ENCODE measurements around the gene TMEM147.

DNA sequence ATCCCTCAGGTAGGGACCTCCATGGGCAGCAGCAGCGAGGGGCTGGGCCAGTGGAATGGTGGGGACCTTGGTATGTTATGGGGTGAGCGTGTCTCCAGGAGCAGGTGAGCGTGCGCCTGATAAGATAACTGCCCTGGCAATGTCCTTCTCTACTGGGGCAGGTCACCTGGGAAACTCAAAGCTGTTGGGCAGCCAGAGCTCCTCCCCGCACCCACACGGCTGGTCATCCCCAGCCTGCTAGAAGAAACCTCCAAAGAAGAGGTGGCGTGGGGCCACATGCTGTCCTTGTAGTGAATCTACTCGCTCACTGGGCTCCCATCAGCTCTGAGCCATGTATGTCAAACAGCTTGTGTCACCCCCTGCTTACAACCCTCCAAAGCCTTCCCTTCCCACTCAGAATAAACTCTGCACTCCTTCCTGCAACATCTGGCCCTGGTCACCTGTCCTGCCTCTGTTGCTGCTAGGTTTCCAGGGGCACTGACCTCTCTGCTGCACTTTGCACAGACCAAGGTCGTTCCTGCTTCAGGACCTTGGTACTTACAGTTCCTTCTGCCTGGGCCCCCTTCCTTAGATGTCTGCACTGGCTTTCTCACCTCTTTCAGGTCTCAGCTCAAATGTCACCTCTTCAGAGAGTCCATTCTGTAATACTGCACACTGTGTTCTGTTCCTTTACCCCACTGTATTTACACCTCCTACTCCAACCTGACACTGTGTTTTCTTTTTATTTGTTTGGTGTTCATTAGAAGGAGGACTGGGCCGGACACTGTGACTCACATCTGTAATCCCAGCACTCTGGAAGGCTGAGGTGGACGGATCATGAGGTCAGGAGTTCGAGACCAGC lies 19.8 kb downstream of the TMEM147 start:
- no peak for TF ChIP-seq EZH2 (IDR thresholded peaks at IDR 0.05; ENCODE audit: borderline replicate concordance, low read depth, low read length, severe bottlenecking)
- TF ChIP-seq, protein P1, sequence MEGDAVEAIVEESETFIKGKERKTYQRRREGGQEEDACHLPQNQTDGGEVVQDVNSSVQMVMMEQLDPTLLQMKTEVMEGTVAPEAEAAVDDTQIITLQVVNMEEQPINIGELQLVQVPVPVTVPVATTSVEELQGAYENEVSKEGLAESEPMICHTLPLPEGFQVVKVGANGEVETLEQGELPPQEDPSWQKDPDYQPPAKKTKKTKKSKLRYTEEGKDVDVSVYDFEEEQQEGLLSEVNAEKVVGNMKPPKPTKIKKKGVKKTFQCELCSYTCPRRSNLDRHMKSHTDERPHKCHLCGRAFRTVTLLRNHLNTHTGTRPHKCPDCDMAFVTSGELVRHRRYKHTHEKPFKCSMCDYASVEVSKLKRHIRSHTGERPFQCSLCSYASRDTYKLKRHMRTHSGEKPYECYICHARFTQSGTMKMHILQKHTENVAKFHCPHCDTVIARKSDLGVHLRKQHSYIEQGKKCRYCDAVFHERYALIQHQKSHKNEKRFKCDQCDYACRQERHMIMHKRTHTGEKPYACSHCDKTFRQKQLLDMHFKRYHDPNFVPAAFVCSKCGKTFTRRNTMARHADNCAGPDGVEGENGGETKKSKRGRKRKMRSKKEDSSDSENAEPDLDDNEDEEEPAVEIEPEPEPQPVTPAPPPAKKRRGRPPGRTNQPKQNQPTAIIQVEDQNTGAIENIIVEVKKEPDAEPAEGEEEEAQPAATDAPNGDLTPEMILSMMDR (IDR thresholded peaks at IDR 0.05; ENCODE audit: borderline replicate concordance, extremely low read depth, low read length, poor library complexity, severe bottlenecking), result no peak

All from DND-41 (cell line).